CD4-positive, CD25-positive, alpha-beta regulatory T cell (primary cell): Measurements from ENCODE around the gene PTPRN2. TPM values are rescaled to one million over a fixed set of nuclear protein-coding genes. Genes with fewer than 3 reads are reported as not detected.

Source experiments
- ATAC-seq, 2 donors: fragments of 150-1000 bp; cut with Tn5 transposase; one replicate each; pipeline ENCODE4 v1.10.0; 2021; ENCODE audit warnings: low read depth in 2 of 2, moderate number of reproducible peaks in 2 of 2, moderate library complexity in 1 of 2
- DNase-seq, 3 donors: peaks; one replicate each; pipeline versions ENCODE4 v3.0.0 to v3.0.0-alpha.2; 2012 to 2022; ENCODE audit warnings: mixed read lengths in 1 of 3
- H3K27ac ChIP-seq: one replicate; pipeline ENCODE4 v1.7.0; 2013; ENCODE audit warnings: mild to moderate bottlenecking, low read length; ENCODE audit not compliant: insufficient read depth, poor library complexity, severe bottlenecking
- H3K27me3 ChIP-seq: one replicate; pipeline ENCODE4 v1.7.0; 2013; ENCODE audit warnings: low read length; ENCODE audit not compliant: control insufficient read depth, insufficient read depth
- H3K36me3 ChIP-seq: one replicate; pipeline ENCODE4 v1.7.0; 2013; ENCODE audit warnings: mild to moderate bottlenecking, low read length, moderate library complexity; ENCODE audit not compliant: control insufficient read depth, insufficient read depth
- H3K4me1 ChIP-seq: 2 replicates; pipeline ENCODE4 v1.7.0; 2013; ENCODE audit warnings: mild to moderate bottlenecking, low read length; ENCODE audit not compliant: insufficient read depth, control insufficient read depth, poor library complexity, severe bottlenecking
- H3K4me3 ChIP-seq: one replicate; pipeline ENCODE4 v1.7.0; 2013; ENCODE audit warnings: low read depth, mild to moderate bottlenecking, low read length, moderate library complexity
- H3K9me3 ChIP-seq, 2 experiments: 1 replicate in 1 of 2; 2 replicates in 1 of 2; pipeline ENCODE4 v1.7.0; 2013; ENCODE audit warnings: low read length in 2 of 2, mild to moderate bottlenecking in 1 of 2, moderate library complexity in 1 of 2; ENCODE audit not compliant: control insufficient read depth in 2 of 2
- H3K27ac Mint-ChIP-seq, 3 donors: one replicate each; pipeline ENCODE4 v1.8.0; 2020 to 2022; ENCODE audit warnings: mild to moderate bottlenecking in 3 of 3, mixed read lengths in 3 of 3, moderate library complexity in 2 of 3
- H3K27me3 Mint-ChIP-seq: one replicate; pipeline ENCODE4 v1.8.0; 2022; ENCODE audit warnings: mild to moderate bottlenecking, mixed read lengths
- H3K36me3 Mint-ChIP-seq: one replicate; pipeline ENCODE4 v1.8.0; 2020; ENCODE audit warnings: mixed read lengths
- H3K4me1 Mint-ChIP-seq, 4 donors: one replicate each; pipeline ENCODE4 v1.8.0; 2020 to 2022; ENCODE audit warnings: mixed read lengths in 4 of 4, mild to moderate bottlenecking in 1 of 4
- H3K4me3 Mint-ChIP-seq, 4 donors: one replicate each; pipeline ENCODE4 v1.8.0; 2020 to 2022; ENCODE audit warnings: mild to moderate bottlenecking in 4 of 4, mixed read lengths in 4 of 4, moderate library complexity in 3 of 4
- H3K9me3 Mint-ChIP-seq, 7 donors: one replicate each; pipeline ENCODE4 v1.8.0; 2020 to 2022; ENCODE audit warnings: mixed read lengths in 7 of 7, mild to moderate bottlenecking in 3 of 7, moderate library complexity in 2 of 7
- polyA plus RNA-seq, 4 donors: library from polyadenylated mRNA; unstranded; fragments of 300-500 nt; fragmentation: Illumina TruSeq; gene quantifications; one replicate each; pipeline ENCODE4 v1.2.3, GENCODE V29; 2021
- total RNA-seq: library from RNA; stranded (reverse); gene quantifications from one replicate; pipeline ENCODE4 v1.2.3, GENCODE V29; 2022

Gene PTPRN2
- total and polyA plus RNA-seq, 5 donors from 2014 or later: 1.6 to 4.7 (median 2.7) TPM

DNA sequence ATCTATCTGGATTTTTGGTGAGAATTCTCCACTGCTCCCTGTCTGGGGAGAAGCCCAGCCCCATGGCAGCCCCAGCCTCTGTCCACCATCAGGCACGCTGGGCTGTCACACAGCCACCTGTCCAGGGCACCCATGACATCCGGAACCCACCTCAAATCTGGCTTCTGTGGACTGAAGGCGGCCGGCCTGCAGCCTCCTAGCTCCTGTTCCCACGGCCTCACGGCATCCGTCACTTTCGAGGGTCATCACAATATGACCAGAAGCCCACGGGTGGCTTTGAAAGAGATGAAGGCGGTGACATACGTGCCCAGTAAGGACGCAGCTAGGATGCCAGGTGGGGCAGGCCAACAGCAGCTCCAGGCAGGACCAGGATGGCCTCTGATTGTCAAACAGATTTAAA, 140.9 kb downstream of the PTPRN2 start:
- H3K4me3 Mint-ChIP-seq: no peak overlapping the region
- no peaks in the 10 kb centered on the region for H3K27me3 ChIP-seq
- no peaks in the 10 kb centered on the region for H3K4me1 Mint-ChIP-seq
- no peak overlapping the region for H3K27ac ChIP-seq
- peaks cover 0 to 3% (median 0%) of the 10 kb centered on the region in 7 donors for H3K9me3 Mint-ChIP-seq
- H3K4me1 ChIP-seq: no peaks in the 10 kb centered on the region
- no peak for DNase-seq
- no peaks in the 10 kb centered on the region for H3K27me3 Mint-ChIP-seq
- no peak for ATAC-seq
- no peaks in the 10 kb centered on the region for H3K36me3 Mint-ChIP-seq
- H3K36me3 ChIP-seq: no peaks in the 10 kb centered on the region
- H3K9me3 ChIP-seq: no peaks in the 10 kb centered on the region
- no peak overlapping the region for H3K27ac Mint-ChIP-seq
- no peak overlapping the region for H3K4me3 ChIP-seq

DNA sequence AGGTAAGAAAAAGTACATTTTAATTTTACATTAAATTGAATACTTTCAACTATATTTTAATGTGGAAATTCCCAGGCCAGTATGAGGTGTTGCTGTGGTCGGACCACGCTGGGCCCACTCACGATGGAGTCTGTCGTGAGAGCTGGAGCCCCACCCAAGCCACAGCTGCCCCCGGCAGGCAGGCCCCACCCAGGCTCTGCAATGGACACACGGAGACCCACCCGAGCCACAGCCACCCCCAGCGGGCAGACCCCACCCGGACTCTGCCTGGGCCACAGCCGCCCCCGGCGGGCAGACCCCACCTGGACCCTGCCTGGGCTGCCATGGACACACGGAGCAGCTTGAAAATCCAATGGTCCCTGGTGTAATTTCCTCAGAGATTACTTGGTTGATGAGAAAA, 141.3 kb downstream of the PTPRN2 start:
- Mint-ChIP-seq H3K27me3 (no peaks in the 10 kb centered on the region), H3K36me3 (no peaks in the 10 kb centered on the region), H3K4me3 (no peak overlapping the region), H3K9me3 (peaks cover 0 to 3% (median 0%) of the 10 kb centered on the region in 7 donors), H3K4me1 (no peaks in the 10 kb centered on the region), H3K27ac (no peak overlapping the region)
- Histone ChIP-seq H3K4me1 (no peaks in the 10 kb centered on the region), H3K9me3 (no peaks in the 10 kb centered on the region), H3K27me3 (no peaks in the 10 kb centered on the region), H3K36me3 (no peaks in the 10 kb centered on the region), H3K4me3 (no peak overlapping the region), H3K27ac (no peak overlapping the region)
- DNase-seq: no peak
- no peak for ATAC-seq

DNA sequence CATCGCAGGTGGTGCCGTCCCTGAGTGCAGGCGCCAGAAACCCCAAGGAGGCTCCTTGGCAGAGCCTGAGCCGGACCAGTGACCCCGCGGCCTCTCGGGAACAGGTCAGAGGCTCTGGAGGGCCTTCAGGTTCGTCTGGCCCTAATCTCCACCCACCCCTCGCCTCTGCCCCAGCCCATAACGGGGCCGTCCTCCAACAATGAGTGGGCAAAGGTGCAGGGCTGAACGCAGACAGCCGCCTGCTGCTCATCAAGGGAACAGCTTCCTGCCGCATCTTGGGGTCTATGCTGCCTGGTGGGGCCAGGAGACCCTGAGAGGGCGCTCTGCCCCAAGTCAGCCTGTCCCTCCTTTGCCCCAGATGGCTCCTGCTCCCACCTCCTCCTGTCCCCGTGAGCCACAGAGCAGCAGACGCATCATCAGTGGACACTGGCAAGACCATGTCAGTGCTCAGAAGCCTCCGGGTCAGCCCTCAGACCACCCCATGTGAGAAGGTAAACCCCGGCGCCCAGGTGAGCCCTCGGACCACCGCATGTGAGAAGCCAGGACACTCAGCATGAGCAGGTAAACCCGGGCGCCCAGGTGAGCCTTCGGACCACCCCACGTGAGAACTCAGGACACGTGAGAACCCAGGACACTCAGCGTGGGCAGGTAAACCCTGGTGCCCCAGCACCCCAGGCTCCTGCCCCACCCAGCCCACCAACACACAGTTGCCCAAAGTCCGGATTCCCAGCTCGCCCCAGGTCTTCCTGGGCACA, 142.0 kb downstream of the PTPRN2 start:
- ATAC-seq: no peak

DNA sequence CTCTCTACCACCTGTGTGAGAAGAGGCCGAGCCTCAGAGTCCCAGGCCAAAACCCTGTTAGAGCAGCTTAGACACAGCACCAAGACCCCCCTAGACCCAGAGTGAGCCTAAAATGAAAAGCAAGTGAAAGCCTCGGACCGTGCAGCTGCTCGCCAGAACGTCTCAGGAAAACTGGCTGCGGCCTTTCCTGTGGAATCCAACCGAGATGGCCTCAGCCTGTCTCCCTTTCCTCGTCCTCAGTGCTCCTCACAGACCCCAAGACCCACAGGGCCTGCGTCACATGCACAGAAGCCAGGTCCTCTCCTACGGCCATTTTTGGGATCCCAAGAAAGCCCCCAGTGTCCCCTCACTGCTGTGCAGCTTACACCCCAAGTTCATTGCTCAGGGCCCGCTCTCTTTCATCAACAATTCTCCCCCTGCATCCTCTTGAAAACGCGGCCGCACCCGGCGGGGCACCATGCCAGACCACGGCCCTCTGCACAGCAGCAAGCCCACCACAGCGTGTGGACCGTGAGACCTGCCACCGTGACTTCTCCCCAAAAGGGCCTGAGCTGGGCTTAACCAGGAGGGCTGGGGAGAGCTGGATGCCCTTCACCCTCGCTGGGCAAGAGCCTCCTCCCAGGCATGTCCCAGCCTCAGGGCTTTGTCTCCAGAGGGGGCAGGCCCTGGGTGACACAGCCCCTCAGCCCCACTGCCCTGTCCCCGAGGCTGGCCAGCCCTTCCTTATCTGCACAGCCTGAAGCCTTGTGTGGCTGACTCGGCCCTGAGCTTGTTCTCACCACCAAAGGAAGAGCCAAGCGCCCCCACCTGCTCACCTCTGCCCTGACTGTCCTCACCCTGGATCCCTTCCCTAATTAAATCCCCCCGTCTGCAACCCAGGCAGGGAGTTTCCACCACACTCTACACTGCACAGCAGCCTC, 142.9 kb downstream of the PTPRN2 start:
- DNase-seq (no peak), ATAC-seq (no peak)
- Mint-ChIP-seq H3K27me3 (no peaks in the 10 kb centered on the region), H3K4me1 (no peaks in the 10 kb centered on the region), H3K27ac (no peak overlapping the region), H3K4me3 (no peak overlapping the region), H3K9me3 (peaks cover 0 to 8% (median 2%) of the 10 kb centered on the region in 7 donors), H3K36me3 (no peaks in the 10 kb centered on the region)
- Histone ChIP-seq H3K4me3 (no peak overlapping the region), H3K4me1 (no peaks in the 10 kb centered on the region), H3K9me3 (no peaks in the 10 kb centered on the region), H3K27me3 (no peaks in the 10 kb centered on the region), H3K27ac (no peak overlapping the region), H3K36me3 (no peaks in the 10 kb centered on the region)

More for the DNA sequence above, 142.0 kb downstream of the PTPRN2 start:
- no peaks in the 10 kb centered on the region for H3K27me3 ChIP-seq
- Mint-ChIP-seq H3K36me3 (no peaks in the 10 kb centered on the region), H3K27ac (no peak overlapping the region), H3K4me1 (no peaks in the 10 kb centered on the region), H3K4me3 (no peak overlapping the region), H3K9me3 (peaks cover 0 to 8% (median 0%) of the 10 kb centered on the region in 7 donors), H3K27me3 (no peaks in the 10 kb centered on the region)
- H3K36me3 ChIP-seq: no peaks in the 10 kb centered on the region
- no peak overlapping the region for H3K27ac ChIP-seq
- H3K9me3 ChIP-seq: no peaks in the 10 kb centered on the region
- no peak for DNase-seq
- no peak overlapping the region for H3K4me3 ChIP-seq
- H3K4me1 ChIP-seq: no peaks in the 10 kb centered on the region

DNA sequence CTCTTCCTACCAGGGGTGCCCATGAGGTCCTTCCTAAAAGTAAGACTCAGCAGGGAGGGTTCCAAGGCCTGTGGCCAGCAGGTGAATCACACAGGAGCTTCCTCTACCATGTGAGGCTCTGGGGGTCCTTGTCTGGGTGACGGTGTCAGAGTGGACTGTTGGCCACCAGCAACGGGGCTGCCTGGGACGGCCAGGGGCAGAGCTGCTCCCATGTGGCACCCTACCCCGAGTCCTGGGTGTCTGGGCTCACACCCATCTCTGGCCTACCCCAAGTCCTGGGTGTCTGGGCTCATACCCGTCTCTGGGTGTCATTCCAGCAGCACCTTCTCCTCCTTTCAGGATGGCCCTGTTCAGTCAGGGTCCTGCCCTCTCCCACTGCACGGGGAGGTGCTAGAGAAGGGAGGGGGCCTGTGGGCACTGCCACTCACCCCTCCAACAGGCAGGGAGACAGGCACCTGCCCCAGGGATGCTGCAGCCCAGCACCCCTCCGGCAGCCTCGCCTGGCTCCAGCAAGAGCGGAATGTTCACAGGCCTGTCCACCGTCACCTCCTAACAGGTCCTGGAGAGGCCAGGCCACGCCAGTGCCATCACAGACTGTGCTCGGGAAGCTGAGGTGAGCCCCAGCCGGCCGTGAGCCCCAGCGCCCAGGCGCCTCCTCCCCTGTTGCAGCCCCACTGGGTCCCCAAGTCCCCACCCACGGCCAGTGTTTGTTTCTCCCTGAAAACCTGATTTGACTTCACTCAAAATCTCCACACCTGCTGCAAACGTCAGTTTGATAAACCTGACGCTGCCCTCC, 143.7 kb downstream of the PTPRN2 start:
- Mint-ChIP-seq H3K9me3 (peaks cover 0 to 8% (median 2%) of the 10 kb centered on the region in 7 donors), H3K36me3 (no peaks in the 10 kb centered on the region), H3K4me1 (no peaks in the 10 kb centered on the region), H3K27me3 (no peaks in the 10 kb centered on the region), H3K4me3 (no peak overlapping the region), H3K27ac (no peak overlapping the region)
- Histone ChIP-seq H3K9me3 (no peaks in the 10 kb centered on the region), H3K4me3 (no peak overlapping the region), H3K27ac (no peak overlapping the region), H3K36me3 (no peaks in the 10 kb centered on the region), H3K4me1 (no peaks in the 10 kb centered on the region), H3K27me3 (no peaks in the 10 kb centered on the region)
- ATAC-seq (peak in 1 of 2 donors; percentile 19), DNase-seq (no peak)

DNA sequence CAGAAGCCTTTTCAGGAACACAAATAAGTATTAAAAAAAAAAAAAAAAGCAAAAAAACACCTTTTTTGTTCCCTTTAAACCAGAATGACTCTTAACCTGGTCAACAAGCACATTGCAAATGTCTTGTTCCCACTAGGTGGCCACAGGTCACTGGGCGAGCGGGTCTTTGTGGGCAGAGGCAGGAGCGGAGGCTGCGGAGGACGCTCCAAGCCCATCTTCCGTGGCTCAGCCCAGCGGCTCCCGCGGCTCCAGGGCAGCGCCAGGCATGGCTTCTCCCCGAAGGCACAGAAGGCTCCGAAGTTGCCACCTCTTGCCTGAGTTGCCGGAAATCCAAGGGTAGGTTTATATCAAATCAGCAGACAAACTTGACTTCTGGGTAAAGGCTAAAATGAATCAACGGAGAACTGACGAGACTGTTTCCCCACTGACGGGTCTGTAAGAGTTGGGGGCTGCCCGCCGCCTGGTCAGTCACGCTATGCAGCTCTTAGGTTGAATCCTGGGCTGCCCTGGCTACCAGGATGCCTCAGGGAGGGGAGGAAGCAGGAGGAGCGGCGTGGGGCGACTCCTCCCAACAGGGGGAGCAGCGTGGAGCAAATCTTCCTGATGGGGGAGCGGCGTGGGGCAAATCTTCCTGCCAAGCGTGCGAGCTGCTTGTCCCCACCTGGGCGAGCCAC, 144.5 kb downstream of the PTPRN2 start:
- Histone ChIP-seq H3K4me1 (no peaks in the 10 kb centered on the region), H3K36me3 (no peaks in the 10 kb centered on the region), H3K9me3 (no peaks in the 10 kb centered on the region), H3K4me3 (no peak overlapping the region), H3K27ac (no peak overlapping the region), H3K27me3 (no peaks in the 10 kb centered on the region)
- Mint-ChIP-seq H3K36me3 (no peaks in the 10 kb centered on the region), H3K27me3 (no peaks in the 10 kb centered on the region), H3K9me3 (peaks cover 0 to 8% (median 2%) of the 10 kb centered on the region in 7 donors), H3K4me1 (no peaks in the 10 kb centered on the region), H3K27ac (no peak overlapping the region), H3K4me3 (no peak overlapping the region)
- ATAC-seq (no peak), DNase-seq (no peak)

DNA sequence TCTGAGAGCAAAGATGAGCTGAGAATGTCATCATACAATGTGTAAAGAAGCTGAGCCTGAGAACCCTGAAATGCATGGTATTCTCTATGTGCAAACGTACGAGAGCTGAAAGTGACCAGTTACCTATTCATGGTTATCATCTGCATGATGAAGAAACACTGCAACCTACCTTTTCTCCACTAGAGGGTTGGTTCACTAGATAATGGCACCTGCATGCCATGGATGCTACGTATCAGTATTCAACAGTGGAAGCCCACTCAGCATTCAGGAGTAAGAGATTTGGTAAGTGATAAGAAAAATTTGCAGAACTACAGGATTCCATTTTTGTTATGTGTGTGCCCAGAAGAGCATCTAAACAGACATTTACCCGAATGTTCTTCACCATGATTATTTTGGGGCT, 145.4 kb downstream of the PTPRN2 start:
- peaks cover 0 to 8% (median 2%) of the 10 kb centered on the region in 7 donors for H3K9me3 Mint-ChIP-seq
- H3K4me3 ChIP-seq: no peak overlapping the region
- no peaks in the 10 kb centered on the region for H3K36me3 ChIP-seq
- no peaks in the 10 kb centered on the region for H3K4me1 ChIP-seq
- no peaks in the 10 kb centered on the region for H3K27me3 ChIP-seq
- DNase-seq (peak in 1 of 3 donors; percentile 1), ATAC-seq (no peak)
- H3K27me3 Mint-ChIP-seq: no peaks in the 10 kb centered on the region
- no peak overlapping the region for H3K27ac ChIP-seq
- H3K27ac Mint-ChIP-seq: no peak overlapping the region
- H3K9me3 ChIP-seq: no peaks in the 10 kb centered on the region
- no peak overlapping the region for H3K4me3 Mint-ChIP-seq
- no peaks in the 10 kb centered on the region for H3K36me3 Mint-ChIP-seq
- H3K4me1 Mint-ChIP-seq: no peaks in the 10 kb centered on the region
